GM12874 (cell line): ENCODE measurements around the gene ZNF350.

ENCODE experiments used
- CTCF ChIP-seq: IDR thresholded peaks from 2 replicates; pipeline ENCODE4 v1.5.1; 2011; ENCODE audit warnings: low read depth, mild to moderate bottlenecking, control low read depth, low read length, moderate library complexity; ENCODE audit not compliant: insufficient read depth

ZNF350 gene

GRCh38 chr19:51919606-51920005 lies 67.0 kb downstream of the ZNF350 start:
- TF ChIP-seq CTCF, result no peak

DNA sequence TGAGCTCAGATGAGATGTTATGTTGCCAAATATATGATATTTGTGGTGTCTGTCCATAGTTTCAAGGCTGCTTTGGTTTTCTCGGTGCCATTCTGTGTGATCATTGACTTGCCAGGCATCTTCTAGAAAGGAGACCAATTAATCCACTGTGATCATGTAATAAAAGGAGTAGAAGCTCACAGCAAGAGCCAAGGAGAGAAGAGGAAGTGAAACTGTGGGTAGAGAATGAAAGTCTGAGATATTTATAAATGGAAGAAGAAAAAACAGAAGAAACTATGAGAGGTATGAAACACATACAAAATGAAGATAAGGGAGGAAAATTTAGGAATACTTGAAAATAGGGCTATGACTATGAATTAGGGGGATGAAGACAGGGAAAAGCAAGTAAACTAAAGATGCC lies 70.5 kb downstream of the ZNF350 start:
- TF ChIP-seq CTCF, result no peak

- no peak for TF ChIP-seq CTCF
Measured at GRCh38 chr19:51915324-51915867, 71.2 kb downstream of the ZNF350 start.
